ENCODE results near the gene SH3RF3.

DNA sequence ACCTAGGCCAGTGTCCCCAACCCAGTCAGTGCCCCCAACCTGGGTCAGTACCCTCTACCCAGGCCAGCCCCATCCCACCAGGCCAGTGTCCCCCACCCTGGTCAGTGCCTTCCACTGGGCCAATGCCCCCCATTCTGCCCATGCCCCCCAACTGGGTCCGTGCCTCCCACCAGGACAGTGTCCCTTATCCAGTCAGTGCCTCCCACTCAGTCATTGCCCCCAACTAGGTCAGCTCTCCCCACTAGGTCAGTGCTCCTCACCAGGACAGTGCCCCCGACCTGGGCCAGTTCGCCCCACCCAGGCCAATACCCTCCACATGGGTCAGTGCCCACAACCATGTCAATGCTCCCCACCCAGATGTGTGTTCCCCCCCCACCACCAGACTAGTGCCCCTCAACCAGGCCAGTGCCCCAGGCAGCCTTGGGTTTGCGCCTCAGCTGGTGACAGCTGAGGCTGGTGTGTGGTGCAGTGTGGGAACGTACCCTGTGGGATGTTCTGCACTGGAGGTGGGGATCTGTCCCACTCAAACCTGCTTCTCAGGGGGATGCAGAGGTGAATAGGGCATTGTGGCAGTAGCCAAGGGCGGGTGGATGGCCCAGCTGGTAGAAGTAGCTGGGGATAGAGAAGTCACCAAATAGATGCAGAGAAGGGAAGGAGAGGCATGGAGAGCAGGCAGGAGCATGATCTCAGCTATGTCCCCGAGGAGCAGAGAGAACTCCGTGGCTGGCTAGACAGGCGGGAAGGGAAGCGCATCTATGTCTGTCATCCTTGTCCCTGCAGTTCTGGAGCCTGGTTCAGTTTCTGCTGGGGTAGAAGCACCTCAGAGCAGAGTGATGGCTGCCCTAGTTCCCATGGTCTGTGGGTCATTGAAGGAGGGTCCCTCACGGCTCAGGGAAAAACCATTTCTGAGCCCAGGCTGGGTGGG is 168.8 kb downstream of the SH3RF3 start:
- TF ChIP-seq CBX8 (IDR thresholded peaks at IDR 0.05; ENCODE audit: borderline replicate concordance, extremely low read depth, low read depth, low read length, poor library complexity, severe bottlenecking) (no peak), JUN (IDR thresholded peaks at IDR 0.05; ENCODE audit: borderline replicate concordance, low read depth, low read length) (no peak), JUN (CRISPR knock-in tag; IDR thresholded peaks at IDR 0.05; ENCODE audit: borderline replicate concordance) (no peak), MXI1 (IDR thresholded peaks at IDR 0.05; ENCODE audit: low read depth, low read length) (no peak), TCF3 (CRISPR knock-in tag; IDR thresholded peaks at IDR 0.05) (no peak), GATAD2B (IDR thresholded peaks at IDR 0.05; ENCODE audit: borderline replicate concordance) (no peak), ZNF311 (CRISPR knock-in tag; IDR thresholded peaks at IDR 0.05) (no peak)
- TF ChIP-seq, protein P1, sequence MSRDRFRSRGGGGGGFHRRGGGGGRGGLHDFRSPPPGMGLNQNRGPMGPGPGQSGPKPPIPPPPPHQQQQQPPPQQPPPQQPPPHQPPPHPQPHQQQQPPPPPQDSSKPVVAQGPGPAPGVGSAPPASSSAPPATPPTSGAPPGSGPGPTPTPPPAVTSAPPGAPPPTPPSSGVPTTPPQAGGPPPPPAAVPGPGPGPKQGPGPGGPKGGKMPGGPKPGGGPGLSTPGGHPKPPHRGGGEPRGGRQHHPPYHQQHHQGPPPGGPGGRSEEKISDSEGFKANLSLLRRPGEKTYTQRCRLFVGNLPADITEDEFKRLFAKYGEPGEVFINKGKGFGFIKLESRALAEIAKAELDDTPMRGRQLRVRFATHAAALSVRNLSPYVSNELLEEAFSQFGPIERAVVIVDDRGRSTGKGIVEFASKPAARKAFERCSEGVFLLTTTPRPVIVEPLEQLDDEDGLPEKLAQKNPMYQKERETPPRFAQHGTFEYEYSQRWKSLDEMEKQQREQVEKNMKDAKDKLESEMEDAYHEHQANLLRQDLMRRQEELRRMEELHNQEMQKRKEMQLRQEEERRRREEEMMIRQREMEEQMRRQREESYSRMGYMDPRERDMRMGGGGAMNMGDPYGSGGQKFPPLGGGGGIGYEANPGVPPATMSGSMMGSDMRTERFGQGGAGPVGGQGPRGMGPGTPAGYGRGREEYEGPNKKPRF (IDR thresholded peaks at IDR 0.05; ENCODE audit: low read depth, low read length): no peak
- TF ChIP-seq, protein P2, sequence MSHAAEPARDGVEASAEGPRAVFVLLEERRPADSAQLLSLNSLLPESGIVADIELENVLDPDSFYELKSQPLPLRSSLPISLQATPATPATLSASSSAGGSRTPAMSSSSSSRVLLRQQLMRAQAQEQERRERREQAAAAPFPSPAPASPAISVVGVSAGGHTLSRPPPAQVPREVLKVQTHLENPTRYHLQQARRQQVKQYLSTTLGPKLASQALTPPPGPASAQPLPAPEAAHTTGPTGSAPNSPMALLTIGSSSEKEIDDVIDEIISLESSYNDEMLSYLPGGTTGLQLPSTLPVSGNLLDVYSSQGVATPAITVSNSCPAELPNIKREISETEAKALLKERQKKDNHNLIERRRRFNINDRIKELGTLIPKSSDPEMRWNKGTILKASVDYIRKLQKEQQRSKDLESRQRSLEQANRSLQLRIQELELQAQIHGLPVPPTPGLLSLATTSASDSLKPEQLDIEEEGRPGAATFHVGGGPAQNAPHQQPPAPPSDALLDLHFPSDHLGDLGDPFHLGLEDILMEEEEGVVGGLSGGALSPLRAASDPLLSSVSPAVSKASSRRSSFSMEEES (CRISPR knock-in tag; IDR thresholded peaks at IDR 0.05): no peak
